Brain microvascular endothelial cell (primary cell): ENCODE data around the gene IQSEC1.

Experiments
- DNase-seq: peaks from one replicate; pipeline ENCODE4 v3.0.0-alpha.2; 2020
- H3K27ac ChIP-seq: fragments of 250-450 bp; sonication (Bioruptor Pico); 2 replicates; pipeline ENCODE4 v1.5.1; 2020; ENCODE audit warnings: mild to moderate bottlenecking, moderate library complexity
- H3K27me3 ChIP-seq: fragments of 250-450 bp; sonication (Bioruptor Pico); replicated peaks from 2 replicates; pipeline ENCODE4 v1.5.1; 2020; ENCODE audit warnings: mild to moderate bottlenecking
- H3K36me3 ChIP-seq: fragments of 250-450 bp; sonication (Bioruptor Pico); replicated peaks from 2 replicates; pipeline ENCODE4 v1.5.1; 2020; ENCODE audit warnings: mild to moderate bottlenecking
- H3K4me3 ChIP-seq: 2 replicates; pipeline ENCODE4 v1.5.1; 2011; ENCODE audit warnings: low read depth, mild to moderate bottlenecking, control low read depth, low read length, moderate library complexity
- in situ Hi-C: cut with HindIII; loops from 2 replicates; pipeline ENCODE4 v1.10.0; 2017; ENCODE audit warnings: low sequenced_read_pairs, low pct_ligation_motif_present
- TF ChIP-seq, protein P1 (sequence below): IDR thresholded peaks from 2 replicates; pipeline ENCODE4 v1.5.1; 2011; ENCODE audit warnings: low read depth, mild to moderate bottlenecking, moderate library complexity, low read length, control low read depth, inconsistent platforms; ENCODE audit errors: missing control alignments

Gene IQSEC1

GRCh38 chr3:12996181-12996506 lies 77.1 kb downstream of the IQSEC1 start:
- no peak overlapping the region for H3K27ac ChIP-seq
- H3K27me3 ChIP-seq, result no peaks in the 10 kb centered on the region
- H3K36me3 ChIP-seq, result no peaks in the 10 kb centered on the region
- TF ChIP-seq, protein P1, sequence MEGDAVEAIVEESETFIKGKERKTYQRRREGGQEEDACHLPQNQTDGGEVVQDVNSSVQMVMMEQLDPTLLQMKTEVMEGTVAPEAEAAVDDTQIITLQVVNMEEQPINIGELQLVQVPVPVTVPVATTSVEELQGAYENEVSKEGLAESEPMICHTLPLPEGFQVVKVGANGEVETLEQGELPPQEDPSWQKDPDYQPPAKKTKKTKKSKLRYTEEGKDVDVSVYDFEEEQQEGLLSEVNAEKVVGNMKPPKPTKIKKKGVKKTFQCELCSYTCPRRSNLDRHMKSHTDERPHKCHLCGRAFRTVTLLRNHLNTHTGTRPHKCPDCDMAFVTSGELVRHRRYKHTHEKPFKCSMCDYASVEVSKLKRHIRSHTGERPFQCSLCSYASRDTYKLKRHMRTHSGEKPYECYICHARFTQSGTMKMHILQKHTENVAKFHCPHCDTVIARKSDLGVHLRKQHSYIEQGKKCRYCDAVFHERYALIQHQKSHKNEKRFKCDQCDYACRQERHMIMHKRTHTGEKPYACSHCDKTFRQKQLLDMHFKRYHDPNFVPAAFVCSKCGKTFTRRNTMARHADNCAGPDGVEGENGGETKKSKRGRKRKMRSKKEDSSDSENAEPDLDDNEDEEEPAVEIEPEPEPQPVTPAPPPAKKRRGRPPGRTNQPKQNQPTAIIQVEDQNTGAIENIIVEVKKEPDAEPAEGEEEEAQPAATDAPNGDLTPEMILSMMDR, result no peak
- no peak overlapping the region for H3K4me3 ChIP-seq
- in situ Hi-C loops, result no loop called here
- DNase-seq, result no peak

GRCh38 chr3:12995389-12996180 lies 77.6 kb downstream of the IQSEC1 start:
- TF ChIP-seq, protein P1, result no peak
- in situ Hi-C loops, result no loop called here
- Histone ChIP-seq H3K27ac (no peak overlapping the region), H3K4me3 (no peak overlapping the region), H3K36me3 (no peaks in the 10 kb centered on the region), H3K27me3 (no peaks in the 10 kb centered on the region)
- DNase-seq, result no peak

GRCh38 chr3:12994607-12995388 lies 78.4 kb downstream of the IQSEC1 start:
- H3K27me3 ChIP-seq, result no peaks in the 10 kb centered on the region

DNA sequence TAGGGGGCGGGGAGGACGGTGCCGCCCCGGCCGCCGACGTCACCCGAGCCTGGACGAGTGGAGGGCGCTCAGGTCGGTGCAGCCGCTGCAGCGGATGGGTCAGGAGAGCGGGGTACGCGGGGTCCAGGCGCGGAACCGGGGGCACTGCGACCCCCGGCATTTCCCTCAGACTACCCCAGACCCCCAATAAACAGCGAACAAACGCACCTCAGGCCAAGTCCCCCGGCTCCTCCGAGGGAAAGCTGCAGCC lies 78.9 kb downstream of the IQSEC1 start:
- Histone ChIP-seq H3K27me3 (no peaks in the 10 kb centered on the region), H3K36me3 (no peaks in the 10 kb centered on the region), H3K27ac (no peak overlapping the region), H3K4me3 (peak overlapping the region; percentile 62)
- DNase-seq, result no peak
- TF ChIP-seq, protein P1, result no peak
- in situ Hi-C loops, result no loop called here

More at GRCh38 chr3:12994607-12995388, 78.4 kb downstream of the IQSEC1 start:
- Histone ChIP-seq H3K27ac (no peak overlapping the region), H3K36me3 (no peaks in the 10 kb centered on the region), H3K4me3 (peak overlapping the region; percentile 62)
- TF ChIP-seq, protein P1, result peak; percentile 71
- in situ Hi-C loops, result no loop called here
- DNase-seq, result peak; percentile 53

GRCh38 chr3:12993517-12994356 lies 79.5 kb downstream of the IQSEC1 start:
- in situ Hi-C loops, result no loop called here
- Histone ChIP-seq H3K36me3 (no peaks in the 10 kb centered on the region), H3K27ac (no peak overlapping the region), H3K4me3 (peak overlapping the region; percentile 62), H3K27me3 (no peaks in the 10 kb centered on the region)
- DNase-seq, result no peak
- TF ChIP-seq, protein P1, result no peak
